ENCODE results near the gene SLC1A7.

The SLC1A7 gene

GRCh38 chr1:53062708-53063591 is 79.5 kb downstream of the SLC1A7 start:
- no peak for DNase-seq (ENCODE audit: low read depth in 3 of 3)

GRCh38 chr1:53061859-53062707 is 80.4 kb downstream of the SLC1A7 start, which contains the start of gene PODN:
Gene PODN (plus strand): TSS chr1:53062213. CDS start chr1:53069856, 7,643 bp downstream.
- DNase-seq (ENCODE audit: low read depth in 3 of 3): no peak

- DNase-seq (ENCODE audit: low read depth in 3 of 3): no peak
Measured at GRCh38 chr1:53061123-53061858, 81.1 kb downstream of the SLC1A7 start.

GRCh38 chr1:53060579-53060978 is 81.9 kb downstream of the SLC1A7 start:
- no peak for DNase-seq (ENCODE audit: low read depth in 3 of 3)

- no peak for DNase-seq (ENCODE audit: low read depth in 3 of 3)
Measured at GRCh38 chr1:53057127-53057526, 85.3 kb downstream of the SLC1A7 start.

GRCh38 chr1:53051676-53052075 is 90.8 kb downstream of the SLC1A7 start:
- no peak for DNase-seq (ENCODE audit: low read depth in 3 of 3)

- DNase-seq (ENCODE audit: low read depth in 3 of 3): no peak
Measured at GRCh38 chr1:53050310-53050709, 92.1 kb downstream of the SLC1A7 start.

GRCh38 chr1:53049574-53049967 is 92.9 kb downstream of the SLC1A7 start:
- DNase-seq (ENCODE audit: low read depth in 3 of 3): no peak

- no peak for DNase-seq (ENCODE audit: low read depth in 3 of 3)
Measured at GRCh38 chr1:53048960-53049573, 93.4 kb downstream of the SLC1A7 start.

- no peak for DNase-seq (ENCODE audit: low read depth in 3 of 3)
Measured at GRCh38 chr1:53047737-53048736, 94.4 kb downstream of the SLC1A7 start.

GRCh38 chr1:53046930-53047329 is 95.5 kb downstream of the SLC1A7 start:
- no peak for DNase-seq (ENCODE audit: low read depth in 3 of 3)

- DNase-seq (ENCODE audit: low read depth in 3 of 3): no peak
Measured at GRCh38 chr1:53044926-53045325, 97.5 kb downstream of the SLC1A7 start.

- DNase-seq (ENCODE audit: low read depth in 3 of 3): no peak
Measured at GRCh38 chr1:53043271-53043670, 99.2 kb downstream of the SLC1A7 start.

GRCh38 chr1:53038566-53038965 is 103.9 kb downstream of the SLC1A7 start:
- no peak for DNase-seq (ENCODE audit: low read depth in 3 of 3)

All from stimulated activated CD4-positive, alpha-beta T cell treated with anti-CD3 and anti-CD28 coated beads, TNF-alpha, amount 100 ng/mL, for 48 hours (primary cell).